GM23338 (cell line): ENCODE results near the gene ARL9. TPM values are rescaled to one million over a fixed set of nuclear protein-coding genes. Genes with fewer than 3 reads are reported as not detected.
A peak's percentile ranks its signal among the peaks of the same experiment; 100 is the strongest.
"Not testable (repeated sequence)": the region's sequence is repeated elsewhere in the genome, so short reads cannot be mapped to it uniquely, and the experiment has no call there.

ENCODE experiments used
- ATAC-seq: fragments of 200-7000 bp; cut with Tn5 transposase; 3 replicates; pipeline ENCODE4 v1.9.1; 2020
- DNase-seq: peaks from one replicate; pipeline ENCODE4 v3.0.0-alpha.2; 2015; ENCODE audit warnings: low spot score
- H2AFZ ChIP-seq: fragments of 200-600 bp; sonication (generic); 2 replicates; pipeline ENCODE4 v1.8.0; 2016; ENCODE audit warnings: antibody characterized with exemption, mild to moderate bottlenecking, moderate library complexity
- H3F3A ChIP-seq: fragments of 200-600 bp; sonication (generic); replicated peaks from 2 replicates; pipeline ENCODE4 v1.8.0; 2017; ENCODE audit warnings: antibody characterized with exemption, mixed run types, low read depth
- H3K27ac ChIP-seq: fragments of 200-600 bp; sonication (generic); 2 replicates; pipeline ENCODE4 v1.6.1; 2016; ENCODE audit warnings: low read depth
- H3K27me3 ChIP-seq: fragments of 200-600 bp; sonication (generic); 2 replicates; pipeline ENCODE4 v1.8.0; 2016; ENCODE audit warnings: mild to moderate bottlenecking, mixed run types, moderate library complexity; ENCODE audit not compliant: insufficient read depth
- H3K36me3 ChIP-seq: fragments of 200-600 bp; sonication (generic); 2 replicates; pipeline ENCODE4 v1.8.0; 2016; ENCODE audit warnings: mild to moderate bottlenecking; ENCODE audit not compliant: insufficient read depth
- H3K4me1 ChIP-seq: fragments of 200-600 bp; sonication (generic); 2 replicates; pipeline ENCODE4 v1.8.0; 2016; ENCODE audit warnings: mild to moderate bottlenecking, moderate library complexity; ENCODE audit not compliant: insufficient read depth
- H3K4me2 ChIP-seq: fragments of 200-600 bp; sonication (generic); 2 replicates; pipeline ENCODE4 v1.7.1; 2017; ENCODE audit warnings: mixed run types
- H3K4me3 ChIP-seq: fragments of 200-600 bp; sonication (generic); 2 replicates; pipeline ENCODE4 v1.6.1; 2016; ENCODE audit warnings: mixed run types
- H3K79me2 ChIP-seq: fragments of 200-600 bp; sonication (generic); replicated peaks from 2 replicates; pipeline ENCODE4 v1.8.0; 2017; ENCODE audit warnings: mild to moderate bottlenecking; ENCODE audit not compliant: insufficient read depth
- H3K9me2 ChIP-seq: fragments of 200-600 bp; sonication (generic); 2 replicates; pipeline ENCODE4 v1.8.0; 2017; ENCODE audit not compliant: insufficient read depth
- H4K20me1 ChIP-seq: fragments of 200-600 bp; sonication (generic); replicated peaks from 2 replicates; pipeline ENCODE4 v1.8.0; 2017; ENCODE audit warnings: mild to moderate bottlenecking; ENCODE audit not compliant: insufficient read depth
- H3K27ac Mint-ChIP-seq: 2 replicates; pipeline ENCODE4 v1.8.0; 2020; ENCODE audit warnings: inconsistent platforms, mild to moderate bottlenecking, moderate library complexity, mixed read lengths
- H3K27me3 Mint-ChIP-seq: 3 replicates; pipeline ENCODE4 v1.8.0; 2022; ENCODE audit warnings: low read depth, mild to moderate bottlenecking, moderate library complexity, mixed read lengths, inconsistent platforms; ENCODE audit not compliant: insufficient read depth, poor library complexity
- H3K36me3 Mint-ChIP-seq: 3 replicates; pipeline ENCODE4 v1.8.0; 2021; ENCODE audit warnings: low read depth, mild to moderate bottlenecking, inconsistent platforms, moderate library complexity, mixed read lengths
- H3K4me1 Mint-ChIP-seq: 3 replicates; pipeline ENCODE4 v1.8.0; 2020; ENCODE audit warnings: mild to moderate bottlenecking, inconsistent platforms, mixed read lengths
- H3K4me3 Mint-ChIP-seq: 3 replicates; pipeline ENCODE4 v1.8.0; 2021; ENCODE audit warnings: moderate library complexity, mild to moderate bottlenecking, inconsistent platforms, mixed read lengths
- H3K9me3 Mint-ChIP-seq: 3 replicates; pipeline ENCODE4 v1.8.0; 2020; ENCODE audit warnings: moderate library complexity, mild to moderate bottlenecking, inconsistent platforms, mixed read lengths
- CREB1 ChIP-seq: fragments of 250-450 bp; sonication (Bioruptor Pico); IDR thresholded peaks from 2 replicates; pipeline ENCODE4 v1.5.0; 2020; ENCODE audit warnings: low read depth, mild to moderate bottlenecking, moderate library complexity
- ETS1 ChIP-seq: IDR thresholded peaks from 2 replicates; pipeline ENCODE4 v1.6.1; 2016; ENCODE audit warnings: antibody characterized with exemption
- EZH2 ChIP-seq: fragments of 200-600 bp; sonication (generic); IDR thresholded peaks from one replicate; pipeline ENCODE4 v1.8.0; 2017; ENCODE audit warnings: antibody characterized with exemption, mild to moderate bottlenecking, low read depth; ENCODE audit not compliant: unreplicated experiment
- EZH2phosphoT487 ChIP-seq: fragments of 200-600 bp; sonication (generic); IDR thresholded peaks from one replicate; pipeline ENCODE4 v1.8.1; 2018; ENCODE audit warnings: antibody characterized with exemption; ENCODE audit not compliant: unreplicated experiment
- JUNB ChIP-seq: IDR thresholded peaks from one replicate; pipeline ENCODE4 v1.6.1; 2016; ENCODE audit warnings: antibody characterized with exemption; ENCODE audit not compliant: unreplicated experiment
- POLR2AphosphoS5 ChIP-seq: IDR thresholded peaks from 2 replicates; pipeline ENCODE4 v1.6.1; 2016; ENCODE audit warnings: antibody characterized with exemption, low read depth
- REST ChIP-seq: IDR thresholded peaks from one replicate; pipeline ENCODE4 v1.6.1; 2018; ENCODE audit warnings: antibody characterized with exemption; ENCODE audit not compliant: unreplicated experiment
- STAT1 ChIP-seq: IDR thresholded peaks from one replicate; pipeline ENCODE4 v1.6.1; 2016; ENCODE audit warnings: antibody characterized with exemption; ENCODE audit not compliant: unreplicated experiment
- ZNF114 ChIP-seq: fragments of 250-450 bp; sonication (Bioruptor Pico); IDR thresholded peaks from 2 replicates; pipeline ENCODE4 v1.5.0; 2020; ENCODE audit warnings: mild to moderate bottlenecking, moderate library complexity
- polyA plus RNA-seq: library from polyadenylated mRNA; unstranded; fragments of >200 nt; fragmentation: Nextera tagmentation; extraction: Ambion mirVana; gene quantifications from 2 replicates; pipeline ENCODE4 v1.2.1, GENCODE V29; 2016
- total RNA-seq: library from RNA; depleted of rRNA; stranded (reverse); fragments of >200 nt; shearing (Covaris generic); gene quantifications from 2 replicates; pipeline ENCODE4 v1.2.3, GENCODE V29; 2014

ARL9 gene
- total and polyA plus RNA-seq, 2 experiments from 2014 or later, result 0.37 TPM; not detected in 1

- Histone ChIP-seq H3K36me3 (peaks cover 17% of the 10 kb centered on the region; the same call in 1 of the 2 replicates), H3K27ac (peak overlapping the region; percentile 87; the same call in 1 of the 2 replicates), H3K4me3 (peak overlapping the region; percentile 97), H3K4me1 (peaks cover 17% of the 10 kb centered on the region), H3K79me2 (peaks cover 54% of the 10 kb centered on the region), H3K4me2 (peak overlapping the region; percentile 88), H4K20me1 (peaks cover 15% of the 10 kb centered on the region)
- ATAC-seq, H3K9me3 Mint-ChIP-seq, H3K27me3 ChIP-seq, H3F3A ChIP-seq, H2AFZ ChIP-seq, H3K9me2 ChIP-seq, H3K27me3 Mint-ChIP-seq, DNase-seq: not testable (repeated sequence)
- H3K27ac Mint-ChIP-seq, result peak overlapping the region; percentile 96
- H3K36me3 Mint-ChIP-seq, result peaks cover 43% of the 10 kb centered on the region
- peaks cover 25% of the 10 kb centered on the region for H3K4me1 Mint-ChIP-seq
- peak overlapping the region; percentile 92 for H3K4me3 Mint-ChIP-seq
Observed at GRCh38 chr4:56466296-56466761, 39.3 kb upstream of the ARL9 start.

- no peak for TF ChIP-seq ZNF114
- peak overlapping the region; percentile 87 for H3K27ac ChIP-seq
- DNase-seq, result peak; percentile 10
- peaks cover 25% of the 10 kb centered on the region for H3K4me1 Mint-ChIP-seq
- H2AFZ ChIP-seq, result peak overlapping the region; percentile 90; the same call in 1 of the 2 replicates
- peaks cover 57% of the 10 kb centered on the region for H3K79me2 ChIP-seq
- ATAC-seq, result no peak
- H4K20me1 ChIP-seq, result peaks cover 9% of the 10 kb centered on the region
- H3K36me3 Mint-ChIP-seq, result peaks cover 43% of the 10 kb centered on the region
- peak overlapping the region; percentile 97 for H3K4me3 ChIP-seq
- H3K4me3 Mint-ChIP-seq, result peak overlapping the region; percentile 92
- H3F3A ChIP-seq, result no peaks in the 10 kb centered on the region; the same call in 1 of the 2 replicates
- peak overlapping the region; percentile 88 for H3K4me2 ChIP-seq
- peaks cover 17% of the 10 kb centered on the region for H3K4me1 ChIP-seq
- no peaks in the 10 kb centered on the region; the same call in 2 of the 3 replicates for H3K9me3 Mint-ChIP-seq
- H3K27me3 ChIP-seq, result no peaks in the 10 kb centered on the region
- H3K9me2 ChIP-seq, result no peaks in the 10 kb centered on the region
- peaks cover 17% of the 10 kb centered on the region; the same call in 1 of the 2 replicates for H3K36me3 ChIP-seq
- peaks cover 5% of the 10 kb centered on the region for H3K27me3 Mint-ChIP-seq
- peak overlapping the region; percentile 96 for H3K27ac Mint-ChIP-seq
Observed at GRCh38 chr4:56466910-56467283, 38.7 kb upstream of the ARL9 start.

GRCh38 chr4:56467284-56468096, 38.1 kb upstream of the ARL9 start, which contains the start of gene SRP72:
SRP72 (plus strand) TSS chr4:56467617; CDS start chr4:56467636, 19 bp downstream.
- Histone ChIP-seq H3K79me2 (peaks cover 57% of the 10 kb centered on the region), H3K4me3 (peak within 1 kb of the TSS; percentile 97), H3K4me2 (peak within 1 kb of the TSS; percentile 88), H3F3A (no peaks in the 10 kb centered on the region), H3K27ac (peak within 1 kb of the TSS; percentile 87), H3K9me2 (no peaks in the 10 kb centered on the region), H2AFZ (peak within 1 kb of the TSS; percentile 90), H3K36me3 (peaks cover 17% of the 10 kb centered on the region), H3K27me3 (no peaks in the 10 kb centered on the region), H4K20me1 (peaks cover 6% of the 10 kb centered on the region), H3K4me1 (peaks cover 17% of the 10 kb centered on the region)
- H3K36me3 Mint-ChIP-seq, result peaks cover 43% of the 10 kb centered on the region
- TF ChIP-seq POLR2AphosphoS5 (peak; percentile 89), JUNB (no peak), ETS1 (peak; percentile 66), REST (no peak), STAT1 (no peak), EZH2 (no peak), EZH2phosphoT487 (no peak), CREB1 (CRISPR knock-in tag) (no peak)
- H3K4me3 Mint-ChIP-seq, result peak within 1 kb of the TSS; percentile 92
- DNase-seq, result peak; percentile 94
- ATAC-seq, result peak; percentile 90
- H3K4me1 Mint-ChIP-seq, result peaks cover 25% of the 10 kb centered on the region
- H3K27me3 Mint-ChIP-seq, result peaks cover 5% of the 10 kb centered on the region
- H3K9me3 Mint-ChIP-seq, result no peaks in the 10 kb centered on the region; the same call in 2 of the 3 replicates
- peak within 1 kb of the TSS; percentile 97 for H3K27ac Mint-ChIP-seq
